PC-9 (cell line): ENCODE results near the gene CDC42BPG. TPM values are rescaled to one million over a fixed set of nuclear protein-coding genes. Genes with fewer than 3 reads are reported as not detected.

Experiments
- BruUV-seq: library from RNA; stranded (reverse); fragments of 400-500 nt; replicated peaks from 2 replicates; lab custom pipeline; 2021; lab: Mats Ljungman, UMichigan
- CTCF ChIA-PET: fragments of 300-600 bp; sonication (Branson Sonifier 250); formaldehyde crosslinking; loops from one replicate; lab custom pipeline; 2022; ENCODE audit warnings: antibody characterized with exemption; lab: Charles Lee
- POLR2A ChIA-PET: fragments of 300-600 bp; sonication (Branson Sonifier 250); formaldehyde crosslinking; loops from one replicate; lab custom pipeline; 2022; ENCODE audit warnings: antibody characterized with exemption; ENCODE audit not compliant: unreplicated experiment; lab: Charles Lee
- DNase-seq, 2 experiments: peaks; one replicate each; pipeline versions ENCODE4 v3.0.0 to v3.0.0-alpha.2; 2015 to 2022; ENCODE audit warnings: mixed read lengths in 1 of 2
- H2AFZ ChIP-seq: fragments of 200-600 bp; sonication (generic); 2 replicates; pipeline ENCODE4 v1.8.1; 2017; ENCODE audit warnings: antibody characterized with exemption
- H3F3A ChIP-seq: fragments of 200-600 bp; sonication (generic); 2 replicates; pipeline ENCODE4 v1.8.1; 2017; ENCODE audit warnings: antibody characterized with exemption, mild to moderate bottlenecking, low read depth; ENCODE audit not compliant: insufficient read depth
- H3K27ac ChIP-seq: fragments of 200-600 bp; sonication (generic); 2 replicates; pipeline ENCODE4 v1.6.1; 2016; ENCODE audit warnings: mixed run types
- H3K27me3 ChIP-seq: fragments of 200-600 bp; sonication (generic); 2 replicates; pipeline ENCODE4 v1.6.1; 2016; ENCODE audit warnings: low read depth, mixed run types; ENCODE audit not compliant: insufficient read depth
- H3K36me3 ChIP-seq: fragments of 200-600 bp; sonication (generic); 2 replicates; pipeline ENCODE4 v1.6.1; 2016; ENCODE audit warnings: low read depth, mixed run types
- H3K4me1 ChIP-seq: fragments of 200-600 bp; sonication (generic); replicated peaks from 2 replicates; pipeline ENCODE4 v1.6.1; 2016; ENCODE audit warnings: mixed run types; ENCODE audit not compliant: insufficient read depth
- H3K4me2 ChIP-seq: fragments of 200-600 bp; sonication (generic); 2 replicates; pipeline ENCODE4 v1.6.1; 2017; ENCODE audit warnings: mixed run types
- H3K4me3 ChIP-seq: fragments of 200-600 bp; sonication (generic); 2 replicates; pipeline ENCODE4 v1.6.1; 2016; ENCODE audit warnings: mixed run types
- H3K79me2 ChIP-seq: fragments of 200-600 bp; sonication (generic); 2 replicates; pipeline ENCODE4 v1.6.1; 2017; ENCODE audit warnings: low read depth, mixed run types
- H3K9me2 ChIP-seq: fragments of 200-600 bp; sonication (generic); 2 replicates; pipeline ENCODE4 v1.8.1; 2017; ENCODE audit warnings: mild to moderate bottlenecking; ENCODE audit not compliant: insufficient read depth
- H3K9me3 ChIP-seq: fragments of 200-600 bp; sonication (generic); 2 replicates; pipeline ENCODE4 v1.8.1; 2016; ENCODE audit warnings: low read depth; ENCODE audit not compliant: insufficient read depth
- H4K20me1 ChIP-seq: fragments of 200-600 bp; sonication (generic); 2 replicates; pipeline ENCODE4 v1.8.1; 2017; ENCODE audit not compliant: insufficient read depth
- EZH2 ChIP-seq: fragments of 200-600 bp; sonication (generic); IDR thresholded peaks from 2 replicates; pipeline ENCODE4 v1.8.0; 2017; ENCODE audit warnings: antibody characterized with exemption, low read depth
- intact Hi-C: fragments of 100-400 bp; cut with micrococcal nuclease; formaldehyde crosslinking; loops from one replicate; pipeline ENCODE4 v1.10.0; 2022; ENCODE audit not compliant: unreplicated experiment
- total RNA-seq: library from RNA; stranded (reverse); gene quantifications from 2 replicates; pipeline ENCODE4 v1.2.3, GENCODE V29; 2021
- TF ChIP-seq, protein P1 (sequence below): fragments of 200-600 bp; sonication (generic); conservative IDR thresholded peaks from 2 replicates; pipeline ENCODE4 v1.6.1; 2017; ENCODE audit warnings: mixed run types, antibody characterized with exemption, mild to moderate bottlenecking, moderate library complexity

Gene CDC42BPG
- total RNA-seq, 1 experiment from 2014 or later: 31.3 TPM

- Histone ChIP-seq H3K4me1 (peaks cover 88% of the 10 kb centered on the region), H3K9me2 (no peaks in the 10 kb centered on the region), H3K4me3 (peak overlapping the region; percentile 18; the same call in 1 of the 2 replicates), H2AFZ (no peak overlapping the region), H3K4me2 (peak overlapping the region; percentile 75), H3K9me3 (no peaks in the 10 kb centered on the region), H3K79me2 (peaks cover 57% of the 10 kb centered on the region), H3F3A (peaks cover 75% of the 10 kb centered on the region), H4K20me1 (no peaks in the 10 kb centered on the region), H3K27me3 (no peaks in the 10 kb centered on the region), H3K27ac (peak overlapping the region; percentile 84), H3K36me3 (peaks cover 22% of the 10 kb centered on the region; the same call in 1 of the 2 replicates)
- ChIA-PET POLR2A (interaction anchor here (0.5 to 1.2 kb wide), 7 partner anchors 11 to 117 kb away, joined by 3 to 8 read pairs (median 4); partner anchors contain the start of gene MAJIN), CTCF (interaction anchor here (0.6 to 1.3 kb wide), 7 partner anchors 9 to 159 kb away, joined by 3 to 6 read pairs (median 4); partner anchors contain the start of genes ARL2 and EHD1)
- TF ChIP-seq, protein P1, sequence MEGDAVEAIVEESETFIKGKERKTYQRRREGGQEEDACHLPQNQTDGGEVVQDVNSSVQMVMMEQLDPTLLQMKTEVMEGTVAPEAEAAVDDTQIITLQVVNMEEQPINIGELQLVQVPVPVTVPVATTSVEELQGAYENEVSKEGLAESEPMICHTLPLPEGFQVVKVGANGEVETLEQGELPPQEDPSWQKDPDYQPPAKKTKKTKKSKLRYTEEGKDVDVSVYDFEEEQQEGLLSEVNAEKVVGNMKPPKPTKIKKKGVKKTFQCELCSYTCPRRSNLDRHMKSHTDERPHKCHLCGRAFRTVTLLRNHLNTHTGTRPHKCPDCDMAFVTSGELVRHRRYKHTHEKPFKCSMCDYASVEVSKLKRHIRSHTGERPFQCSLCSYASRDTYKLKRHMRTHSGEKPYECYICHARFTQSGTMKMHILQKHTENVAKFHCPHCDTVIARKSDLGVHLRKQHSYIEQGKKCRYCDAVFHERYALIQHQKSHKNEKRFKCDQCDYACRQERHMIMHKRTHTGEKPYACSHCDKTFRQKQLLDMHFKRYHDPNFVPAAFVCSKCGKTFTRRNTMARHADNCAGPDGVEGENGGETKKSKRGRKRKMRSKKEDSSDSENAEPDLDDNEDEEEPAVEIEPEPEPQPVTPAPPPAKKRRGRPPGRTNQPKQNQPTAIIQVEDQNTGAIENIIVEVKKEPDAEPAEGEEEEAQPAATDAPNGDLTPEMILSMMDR: no peak
- TF ChIP-seq EZH2: no peak
- peak; percentile 96 to 99 for DNase-seq
- TSS peak; percentile 15 for BruUV-seq
- intact Hi-C loops: loop anchor here (1.0 kb wide), 2 partner anchors 13 to 22 kb away; no protein-coding TSS in a partner anchor
Observed at GRCh38 chr11:64854534-64855502, 10.4 kb upstream of the CDC42BPG start.

GRCh38 chr11:64854157-64854533 lies 9.7 kb upstream of the CDC42BPG start:
- H3K27ac ChIP-seq: peak overlapping the region; percentile 84
- no peaks in the 10 kb centered on the region for H3K9me3 ChIP-seq
- no peak for TF ChIP-seq EZH2
- TF ChIP-seq, protein P1: no peak
- intact Hi-C loops: no loop called here
- peaks cover 52% of the 10 kb centered on the region for H3K79me2 ChIP-seq
- peaks cover 20% of the 10 kb centered on the region; the same call in 1 of the 2 replicates for H3K36me3 ChIP-seq
- no peaks in the 10 kb centered on the region for H4K20me1 ChIP-seq
- POLR2A ChIA-PET: no interaction called here
- H3K4me2 ChIP-seq: peak overlapping the region; percentile 75
- H2AFZ ChIP-seq: no peak overlapping the region
- no TSS peak for BruUV-seq
- CTCF ChIA-PET: no interaction called here
- no peak for DNase-seq
- peaks cover 92% of the 10 kb centered on the region for H3K4me1 ChIP-seq
- H3K9me2 ChIP-seq: no peaks in the 10 kb centered on the region
- H3F3A ChIP-seq: peaks cover 69% of the 10 kb centered on the region
- no peaks in the 10 kb centered on the region for H3K27me3 ChIP-seq
- peak overlapping the region; percentile 18; the same call in 1 of the 2 replicates for H3K4me3 ChIP-seq

- ChIA-PET POLR2A (no interaction called here), CTCF (interaction anchor here (0.7 to 1.2 kb wide), 2 partner anchors 34 to 41 kb away, joined by 3 to 8 read pairs; no protein-coding TSS in a partner anchor)
- Histone ChIP-seq H3K36me3 (peaks cover 18% of the 10 kb centered on the region; the same call in 1 of the 2 replicates), H2AFZ (no peak overlapping the region), H3F3A (peaks cover 66% of the 10 kb centered on the region), H3K4me2 (no peak overlapping the region), H3K79me2 (peaks cover 50% of the 10 kb centered on the region), H3K4me3 (no peak overlapping the region), H3K4me1 (peaks cover 96% of the 10 kb centered on the region), H3K9me2 (no peaks in the 10 kb centered on the region), H3K27ac (0 out of 2 replicates have a peak overlapping the region, but pooled peaks have one; percentile 84), H3K9me3 (no peaks in the 10 kb centered on the region), H4K20me1 (no peaks in the 10 kb centered on the region), H3K27me3 (no peaks in the 10 kb centered on the region)
- BruUV-seq: no TSS peak
- intact Hi-C loops: no loop called here
- no peak for DNase-seq
- no peak for TF ChIP-seq EZH2
- TF ChIP-seq, protein P1: no peak
Observed at GRCh38 chr11:64853709-64854108, 9.3 kb upstream of the CDC42BPG start.
